Putamen (tissue), 1 donor: ENCODE measurements around the gene IDH2.

Experiments
- DNase-seq: peaks from one replicate; pipeline ENCODE4 v3.0.0-alpha.2; 2016; ENCODE audit warnings: low spot score

Gene IDH2

GRCh38 chr15:90063770-90064247 is 38.5 kb downstream of the IDH2 start:
- DNase-seq: peak; percentile 49

DNA sequence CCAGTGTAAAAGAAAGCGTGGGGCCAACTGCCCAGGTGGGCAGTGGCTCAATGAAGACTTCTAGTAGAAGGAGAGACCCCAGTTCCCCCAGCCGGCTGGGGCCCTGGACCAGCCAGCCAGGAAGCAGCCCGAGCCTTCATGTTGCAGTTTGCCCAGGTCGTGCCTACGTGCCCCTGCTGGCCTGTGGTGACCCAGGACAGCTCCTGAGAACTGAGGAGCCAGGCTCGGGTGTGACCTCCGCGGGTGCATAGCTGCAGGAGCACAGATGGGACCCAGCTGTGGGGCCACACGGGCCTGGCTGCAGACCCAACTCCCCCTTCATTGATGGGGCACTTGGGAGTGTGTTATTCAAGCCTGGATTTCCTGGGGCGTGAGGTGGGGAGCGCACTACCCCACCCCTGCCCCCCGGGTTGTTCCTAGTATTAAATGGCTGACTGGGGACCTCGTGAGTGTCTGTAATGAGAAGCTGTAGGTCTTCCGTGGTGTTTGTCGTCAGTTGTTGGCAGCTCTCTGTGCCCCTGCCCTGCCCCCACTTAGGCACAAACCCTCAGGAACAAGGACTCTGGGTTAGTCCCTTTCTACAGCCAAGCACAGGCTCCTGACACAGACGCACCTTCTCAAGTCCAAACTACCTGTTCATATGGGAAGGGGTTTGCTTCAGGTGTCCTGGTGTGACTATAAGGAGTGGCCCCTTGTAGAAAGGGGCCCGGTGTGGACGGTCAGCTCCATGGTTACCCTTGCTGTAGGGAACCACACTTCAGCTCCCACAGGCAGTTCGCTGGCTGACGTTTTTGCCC is 39.1 kb downstream of the IDH2 start:
- DNase-seq: no peak

DNA sequence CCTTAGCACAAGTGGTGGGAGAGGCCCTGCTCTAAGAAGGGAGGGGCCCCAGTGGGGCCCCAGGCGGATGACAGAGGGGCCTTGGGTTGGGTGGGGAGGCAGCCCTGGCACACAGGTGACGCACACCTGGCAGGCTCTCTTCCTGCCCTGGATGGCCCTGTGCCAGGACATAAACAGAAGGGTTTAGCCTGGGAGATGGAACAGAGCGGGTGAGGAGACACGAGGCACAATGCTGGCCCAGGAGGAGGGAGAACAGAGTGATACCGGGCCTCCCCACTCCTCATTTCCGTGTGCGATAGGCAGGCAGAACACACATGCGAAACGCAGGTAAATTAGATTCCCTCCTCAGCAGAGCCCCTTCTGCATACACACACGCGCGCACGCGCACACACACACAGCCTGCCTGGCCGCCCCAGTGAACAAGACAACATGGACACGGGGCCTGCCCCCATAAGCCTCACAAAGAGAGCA is 39.8 kb downstream of the IDH2 start:
- no peak for DNase-seq

GRCh38 chr15:90062023-90062442 is 40.2 kb downstream of the IDH2 start:
- no peak for DNase-seq

GRCh38 chr15:90060797-90061196 is 41.5 kb downstream of the IDH2 start:
- DNase-seq: no peak

GRCh38 chr15:90059208-90059985 is 42.9 kb downstream of the IDH2 start:
- peak; percentile 48 for DNase-seq

DNA sequence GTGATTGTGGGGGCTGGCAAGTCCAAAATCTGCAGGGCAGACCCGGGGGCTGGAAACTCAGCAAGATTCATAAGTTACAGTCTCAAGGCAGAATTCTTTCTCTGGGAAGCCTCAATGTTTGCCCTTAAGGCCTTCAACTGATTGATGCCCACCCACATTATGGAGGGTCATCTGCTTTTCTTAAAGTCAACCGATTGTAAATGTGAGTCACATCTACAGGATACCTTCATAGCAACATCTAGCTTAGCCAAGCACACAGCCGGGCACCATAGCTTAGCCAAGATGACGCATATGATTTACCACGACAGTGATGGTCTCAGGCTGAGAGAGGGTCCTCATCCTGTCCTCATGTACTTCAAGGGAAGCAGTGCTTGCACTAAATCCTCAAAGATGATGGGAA is 43.5 kb downstream of the IDH2 start:
- no peak for DNase-seq

DNA sequence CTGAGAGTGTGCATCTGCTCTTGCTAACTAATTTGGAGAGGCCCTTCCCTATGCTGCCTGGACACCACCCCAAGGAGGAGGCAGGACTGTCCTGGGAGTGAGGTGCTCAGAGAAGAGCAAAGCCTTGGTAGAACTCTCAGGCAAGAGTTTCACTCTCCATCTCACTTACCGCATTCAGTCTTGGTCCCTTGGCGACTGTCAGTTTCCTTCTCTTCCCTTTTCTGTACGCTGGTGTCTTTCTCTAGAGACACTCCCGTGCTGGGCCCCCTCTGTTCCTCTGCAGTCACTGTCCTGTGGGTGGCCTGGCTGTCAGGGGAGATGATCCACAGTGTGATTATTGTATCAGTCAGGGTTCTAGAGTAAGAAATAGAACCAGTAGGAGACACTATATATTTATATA is 44.0 kb downstream of the IDH2 start:
- DNase-seq: no peak

DNA sequence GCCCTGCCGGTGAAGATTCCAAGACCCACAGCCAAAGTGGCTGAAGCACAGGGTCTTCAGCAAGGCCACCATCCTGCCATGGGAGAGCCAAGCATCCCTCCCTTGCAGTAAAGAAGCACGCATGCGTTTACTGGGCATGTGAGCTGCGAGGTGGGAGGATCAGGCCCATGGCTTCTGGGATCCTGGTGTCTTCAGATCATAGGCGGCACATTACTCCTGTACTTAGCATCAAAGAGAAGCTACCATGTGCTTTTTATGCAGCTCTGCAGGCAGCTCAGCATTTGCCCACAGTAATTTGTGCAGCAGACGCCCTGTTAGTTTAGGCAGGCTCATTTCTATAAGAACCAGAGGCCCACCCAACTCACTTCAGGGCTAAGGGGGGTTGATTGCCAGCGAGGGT is 45.7 kb downstream of the IDH2 start:
- DNase-seq: no peak

DNA sequence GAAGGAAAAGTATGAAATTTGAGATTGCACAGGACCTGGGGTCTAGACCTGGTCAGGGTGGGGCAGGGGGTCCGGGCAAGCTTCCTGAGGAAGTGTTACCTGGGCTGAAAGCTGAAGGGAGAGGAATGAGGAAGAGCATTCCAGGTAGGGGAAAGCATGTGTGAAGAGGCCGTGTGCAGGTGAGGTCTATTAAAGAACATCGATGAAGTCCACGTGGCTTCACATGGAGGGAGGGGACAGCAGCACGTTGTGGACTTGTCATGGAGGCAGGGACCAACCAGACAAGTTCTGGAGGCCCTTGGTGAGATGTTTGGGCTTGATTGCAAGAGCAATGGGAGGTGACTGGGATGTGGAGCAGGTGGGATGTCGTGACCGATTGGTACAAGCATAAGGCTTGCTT is 47.1 kb downstream of the IDH2 start:
- no peak for DNase-seq

- no peak for DNase-seq
Measured at GRCh38 chr15:90054618-90055097, 47.6 kb downstream of the IDH2 start.

- no peak for DNase-seq
Measured at GRCh38 chr15:90053685-90054466, 48.4 kb downstream of the IDH2 start.

- no peak for DNase-seq
Measured at GRCh38 chr15:90051874-90052273, 50.4 kb downstream of the IDH2 start.

GRCh38 chr15:90049666-90050604 is 52.3 kb downstream of the IDH2 start:
- DNase-seq: no peak

DNA sequence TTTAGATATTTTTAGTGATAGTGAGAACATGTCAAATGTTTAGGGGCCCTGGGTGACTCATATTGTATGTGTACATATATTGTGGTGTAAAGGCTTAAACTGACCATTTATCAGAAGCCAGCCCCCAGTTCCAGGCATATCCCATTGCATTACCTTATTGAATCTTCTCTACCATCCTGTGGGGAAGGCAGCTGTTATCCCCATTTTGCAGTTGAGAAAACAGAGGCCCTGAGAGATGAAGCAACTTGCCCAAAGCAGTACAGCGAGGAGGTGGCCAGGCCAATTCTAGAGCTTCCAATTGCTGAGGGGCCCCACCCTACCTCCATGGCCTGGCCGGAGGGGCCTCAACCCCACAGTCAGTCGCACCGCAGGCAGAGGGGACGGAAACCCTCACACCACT is 53.2 kb downstream of the IDH2 start:
- DNase-seq: no peak

GRCh38 chr15:90047956-90048575 is 54.2 kb downstream of the IDH2 start:
- DNase-seq: no peak

GRCh38 chr15:90046911-90047392 is 55.3 kb downstream of the IDH2 start:
- no peak for DNase-seq

DNA sequence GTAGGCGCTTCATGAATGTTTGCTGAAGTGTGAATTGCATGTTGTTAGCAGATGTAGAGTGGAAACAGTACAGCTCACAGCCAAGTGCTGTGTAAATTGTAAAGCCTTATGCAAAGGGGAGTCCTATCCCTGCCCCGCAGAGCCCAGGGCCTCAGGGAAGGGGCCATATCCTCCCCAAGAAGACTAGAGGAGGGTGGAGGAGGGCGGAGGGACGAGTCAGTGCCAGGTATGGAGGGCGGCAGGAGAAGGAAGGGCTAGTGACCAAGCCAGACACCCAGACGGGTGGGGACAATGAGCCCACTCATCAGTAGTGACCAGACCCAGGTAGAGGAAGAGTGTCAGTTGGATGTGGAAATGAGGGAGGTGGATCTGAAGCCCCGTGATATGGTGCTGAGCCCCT is 56.0 kb downstream of the IDH2 start:
- DNase-seq: no peak

GRCh38 chr15:90044916-90045371 is 57.3 kb downstream of the IDH2 start:
- peak; percentile 73 for DNase-seq

DNA sequence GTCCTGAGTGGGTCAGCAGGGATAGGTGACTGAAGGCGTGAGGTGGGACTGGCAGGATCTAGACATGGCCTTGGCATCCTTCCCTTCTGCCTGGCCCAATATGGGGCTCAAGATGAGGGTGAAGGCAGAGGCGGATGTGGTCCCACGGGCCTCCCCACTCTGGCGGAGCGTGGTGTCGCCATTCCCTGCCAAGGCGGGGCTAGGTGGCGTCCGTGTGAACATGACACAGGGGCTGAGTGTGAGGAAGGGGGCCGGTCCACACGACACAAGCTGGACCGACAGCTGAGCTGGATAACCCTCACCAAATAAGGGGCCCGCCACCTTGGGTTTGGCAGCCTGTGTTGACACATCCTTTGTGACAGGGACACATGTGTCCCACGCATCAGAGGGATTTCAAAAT is 58.1 kb downstream of the IDH2 start:
- no peak for DNase-seq
